Middle frontal gyrus (tissue), 1 donor: ENCODE data around the gene RTN4RL2.

Source experiments
- DNase-seq: peaks from one replicate; pipeline ENCODE4 v3.0.0-alpha.2; 2015; ENCODE audit warnings: low spot score; ENCODE audit errors: extremely low spot score

The RTN4RL2 gene

DNA sequence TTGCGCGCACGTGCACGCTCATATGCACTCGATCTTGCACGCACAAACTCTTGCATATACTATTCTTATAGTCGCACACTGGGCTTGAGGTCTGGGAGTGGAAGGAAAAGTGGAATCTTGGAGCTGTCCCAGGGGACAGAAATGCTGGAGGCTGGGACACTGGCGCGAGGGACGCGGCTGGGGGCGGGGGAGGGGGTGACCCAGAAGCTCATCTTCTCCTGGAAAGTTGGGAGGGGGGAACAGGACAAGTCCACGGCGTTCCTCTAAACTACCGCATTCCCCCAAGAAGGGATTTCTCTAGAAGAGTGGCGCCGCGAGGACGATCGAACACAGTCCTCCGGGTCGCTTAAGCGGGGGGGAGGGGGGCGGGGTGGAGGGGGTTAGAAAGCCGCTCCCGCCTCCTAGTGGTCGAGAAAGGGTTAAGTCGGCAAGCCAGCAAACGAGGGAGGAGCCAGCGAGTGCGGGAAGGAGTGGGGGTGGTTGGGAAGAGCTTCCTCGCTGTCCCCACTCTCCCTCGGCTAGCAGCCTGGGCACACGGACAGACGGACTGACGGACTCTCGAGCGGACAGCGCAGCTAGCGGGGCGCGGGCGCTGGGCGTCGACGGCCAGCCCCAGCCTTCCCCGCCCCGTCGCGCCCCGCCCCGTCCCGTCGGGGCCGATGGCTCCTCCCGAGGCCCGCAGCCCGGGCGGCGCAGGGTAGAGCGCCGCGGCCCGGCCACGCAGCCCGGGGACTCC is at the start of gene RTN4RL2:
Gene RTN4RL2, plus strand, starts transcription at position 507 of the 736 bp plus-strand sequence. CDS start 338 bp downstream, outside the sequence.
- no peak for DNase-seq

- DNase-seq, result no peak
Measured at GRCh38 chr11:57413681-57414080, 46.6 kb upstream of the RTN4RL2 start.

DNA sequence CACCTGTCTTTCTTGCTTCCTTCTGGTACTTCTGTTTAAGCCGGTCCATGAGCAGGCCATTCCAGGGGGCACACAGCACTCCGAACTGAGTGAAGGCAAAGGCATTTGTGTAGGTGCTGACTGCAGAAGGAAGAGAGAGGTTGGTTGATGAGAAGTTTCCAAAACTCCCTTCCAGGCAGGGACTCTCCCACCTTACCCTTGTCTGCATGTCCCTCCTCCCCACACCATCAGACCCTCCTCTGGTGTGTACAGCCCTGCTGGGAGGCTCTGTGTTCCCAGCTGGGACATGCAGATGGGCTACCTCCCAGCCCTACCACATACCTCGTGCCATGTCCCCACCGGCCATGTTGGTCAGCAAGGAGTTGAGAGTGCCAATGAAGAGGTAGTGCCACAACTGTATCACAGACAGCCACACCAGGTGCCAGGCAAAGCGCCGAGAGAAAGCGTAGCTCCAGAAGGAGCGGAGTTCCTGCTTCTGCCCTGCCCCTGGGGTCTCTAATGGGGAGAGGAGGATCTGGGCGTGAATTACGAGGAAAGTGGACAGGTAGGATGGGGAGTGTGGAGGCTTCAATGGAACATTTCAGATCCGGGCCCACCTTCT is 45.6 kb upstream of the RTN4RL2 start:
- no peak for DNase-seq

DNA sequence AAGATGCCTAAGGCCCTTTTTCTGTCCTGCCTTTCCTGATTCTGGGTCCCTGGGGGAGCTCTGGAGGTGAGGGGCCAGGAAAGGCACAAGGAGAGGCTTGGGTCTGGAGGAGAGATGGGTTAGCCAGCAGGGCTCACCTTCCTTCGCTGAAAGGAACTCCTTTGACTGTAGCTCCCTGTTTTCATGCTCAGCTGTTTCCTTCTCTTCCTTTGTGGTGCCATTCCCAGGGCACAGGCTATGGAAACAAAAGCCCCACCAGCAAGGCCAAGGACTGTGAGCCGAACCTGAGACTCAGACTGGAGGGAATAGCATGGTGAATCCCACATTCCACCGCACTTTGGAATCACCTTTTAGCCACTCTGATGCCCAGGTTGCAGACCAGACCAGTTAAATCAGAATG is 43.9 kb upstream of the RTN4RL2 start:
- no peak for DNase-seq

DNA sequence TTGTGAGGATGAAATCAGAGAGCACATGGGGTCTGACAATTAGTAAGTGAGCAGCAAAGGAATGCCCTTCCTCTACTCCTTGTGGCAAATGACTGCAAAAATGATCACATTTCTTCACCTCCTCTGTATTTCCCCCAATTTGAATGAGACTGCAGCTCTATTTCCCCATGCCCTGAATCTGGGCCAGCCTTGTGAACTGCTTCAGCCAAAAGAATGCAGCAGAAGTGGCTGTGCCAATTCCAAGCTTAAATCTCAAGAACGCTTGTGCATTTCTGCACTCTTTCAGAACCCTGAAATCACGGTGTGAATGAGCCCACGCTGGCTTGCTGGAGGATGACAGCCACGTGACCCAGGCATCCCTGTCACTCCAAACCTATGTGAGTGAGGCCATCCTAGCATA is 43.3 kb upstream of the RTN4RL2 start:
- no peak for DNase-seq

DNA sequence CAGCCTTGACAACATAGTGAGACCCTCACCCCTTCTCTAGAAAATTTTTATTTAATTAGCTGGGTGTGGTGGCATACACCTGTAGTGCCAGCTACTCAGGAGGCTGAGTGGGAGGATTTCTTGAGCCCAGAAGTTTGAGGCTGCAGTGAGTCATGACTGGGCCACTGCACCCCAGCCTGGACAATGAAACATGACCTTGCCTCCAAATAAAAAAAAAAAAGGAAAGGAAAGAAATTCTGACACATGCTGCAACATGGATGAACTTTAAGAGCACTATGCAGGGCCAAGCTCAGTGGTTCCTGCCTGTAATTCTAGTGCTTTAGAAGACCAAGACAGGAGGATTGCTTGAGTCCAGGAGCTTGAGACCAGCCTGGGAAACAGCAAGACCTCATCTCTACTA is 42.2 kb upstream of the RTN4RL2 start:
- DNase-seq, result no peak

GRCh38 chr11:57419146-57419545 is 41.2 kb upstream of the RTN4RL2 start:
- no peak for DNase-seq

DNA sequence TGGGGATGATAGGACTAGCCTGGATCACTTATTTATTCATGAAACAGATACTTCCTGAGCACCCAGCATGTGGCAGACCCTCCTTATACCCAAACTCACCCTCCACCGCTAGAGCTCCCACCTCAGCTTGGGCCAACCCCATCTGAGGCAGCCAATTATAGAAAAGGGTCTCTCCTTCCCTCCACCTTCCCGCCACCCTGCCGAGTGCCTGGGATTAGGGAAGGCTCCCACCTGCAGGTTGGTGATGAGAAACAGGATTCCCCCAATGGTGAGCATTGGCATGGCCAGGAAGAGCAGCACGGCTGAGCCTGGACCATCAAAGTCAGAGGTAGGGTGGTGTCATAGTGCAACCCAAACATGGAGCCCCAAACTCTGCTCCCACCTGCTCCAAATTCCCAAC is 39.3 kb upstream of the RTN4RL2 start:
- no peak for DNase-seq

GRCh38 chr11:57421805-57422204 is 38.5 kb upstream of the RTN4RL2 start:
- no peak for DNase-seq

DNA sequence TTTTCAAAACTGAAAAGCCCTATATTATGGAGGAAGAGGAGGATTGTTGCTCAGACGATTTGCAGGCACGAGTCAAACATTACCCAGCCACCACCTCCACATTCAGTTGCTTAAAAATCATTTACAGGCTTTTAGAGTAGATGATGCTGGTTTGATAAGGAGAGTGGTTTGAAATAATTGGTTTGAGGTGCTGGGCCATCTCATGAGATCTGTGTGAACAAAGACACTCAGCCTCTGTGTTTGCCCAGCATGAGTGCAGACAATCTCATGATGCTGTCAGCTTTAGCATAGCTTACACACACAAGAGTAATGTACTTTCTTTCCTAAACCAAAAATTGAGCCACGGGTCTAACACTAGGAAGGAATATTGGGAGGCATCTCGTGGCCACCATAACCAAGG is 37.7 kb upstream of the RTN4RL2 start:
- DNase-seq, result no peak

DNA sequence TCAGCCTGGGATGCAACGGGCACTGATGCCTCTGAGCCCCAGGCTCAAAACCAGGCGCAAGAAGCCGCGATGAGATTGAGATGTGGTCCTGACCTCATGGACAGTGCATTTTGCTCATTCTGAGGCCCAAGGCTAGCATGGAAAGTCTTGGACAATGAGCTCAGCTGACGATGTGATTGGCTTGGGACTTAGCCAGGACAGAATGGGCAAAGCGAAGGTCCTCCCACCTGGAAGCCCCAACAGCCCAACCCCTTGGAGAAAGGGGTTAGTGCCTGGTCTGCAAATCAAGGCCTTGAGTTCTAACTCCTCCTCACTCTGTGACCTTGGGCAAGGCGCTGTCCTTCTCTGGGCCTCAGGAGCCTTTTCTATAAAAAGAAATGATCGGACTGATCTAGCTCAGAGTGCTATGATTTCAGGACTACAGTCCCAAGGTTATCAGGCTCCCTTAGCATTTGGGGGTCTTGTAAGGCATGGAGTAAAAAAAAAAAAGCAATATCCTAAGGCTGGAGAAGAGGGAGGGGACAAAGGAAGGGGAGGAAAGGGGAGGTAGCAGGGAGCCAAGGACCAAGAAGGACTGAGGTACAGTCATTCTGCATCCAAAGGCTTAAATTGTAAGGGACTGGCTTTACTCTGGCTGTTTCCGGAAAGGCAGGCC is 36.1 kb upstream of the RTN4RL2 start:
- no peak for DNase-seq

- DNase-seq, result no peak
Measured at GRCh38 chr11:57424792-57425564, 35.4 kb upstream of the RTN4RL2 start.

- no peak for DNase-seq
Measured at GRCh38 chr11:57425565-57426438, 34.5 kb upstream of the RTN4RL2 start.

GRCh38 chr11:57426439-57426928 is 33.8 kb upstream of the RTN4RL2 start:
- no peak for DNase-seq

DNA sequence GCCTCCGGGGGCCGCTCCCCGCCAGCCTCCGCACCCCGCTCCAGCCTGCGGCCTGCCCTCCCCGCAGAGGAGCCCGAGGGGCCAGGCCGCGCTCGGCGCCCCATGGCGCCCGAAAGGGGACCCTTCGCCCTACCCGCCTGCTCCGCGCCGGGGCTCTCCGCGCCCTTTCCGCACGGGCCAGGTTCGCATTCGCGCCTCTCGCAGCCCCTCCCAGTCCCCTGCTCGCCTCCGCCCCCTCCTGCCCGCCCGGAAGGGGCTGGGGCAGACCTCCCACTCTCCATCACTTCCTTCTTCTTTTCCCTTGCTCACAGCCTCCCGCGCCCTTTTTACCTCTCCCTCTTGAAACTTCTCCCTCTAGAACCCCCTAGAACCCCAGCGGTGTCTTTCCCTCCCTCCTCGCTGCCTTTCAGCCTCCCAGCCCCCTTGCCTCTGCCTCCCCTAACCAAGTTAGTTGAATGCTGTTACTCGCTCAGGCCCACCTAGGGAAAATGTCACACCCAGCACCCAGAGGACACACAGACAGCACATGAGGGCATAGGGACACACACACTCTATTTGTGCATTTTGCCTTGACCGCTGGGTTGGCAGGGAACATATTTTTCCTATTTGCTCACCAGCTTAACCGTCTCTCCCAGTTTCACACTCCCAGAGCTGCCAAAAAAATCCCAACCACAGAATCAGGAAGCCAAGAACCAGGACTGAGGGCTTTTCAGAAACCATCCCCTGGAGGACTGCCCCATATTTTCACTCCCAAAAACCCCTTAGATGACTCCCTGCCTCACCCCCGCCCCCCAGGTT is 33.2 kb upstream of the RTN4RL2 start, which contains the start of gene SLC43A3:
Gene SLC43A3, minus strand, starts transcription at position 193 of the 798 bp plus-strand sequence. CDS start 949 bp downstream, outside the sequence.
- DNase-seq, result no peak

GRCh38 chr11:57427727-57428082 is 32.6 kb upstream of the RTN4RL2 start:
- peak; percentile 29 for DNase-seq

DNA sequence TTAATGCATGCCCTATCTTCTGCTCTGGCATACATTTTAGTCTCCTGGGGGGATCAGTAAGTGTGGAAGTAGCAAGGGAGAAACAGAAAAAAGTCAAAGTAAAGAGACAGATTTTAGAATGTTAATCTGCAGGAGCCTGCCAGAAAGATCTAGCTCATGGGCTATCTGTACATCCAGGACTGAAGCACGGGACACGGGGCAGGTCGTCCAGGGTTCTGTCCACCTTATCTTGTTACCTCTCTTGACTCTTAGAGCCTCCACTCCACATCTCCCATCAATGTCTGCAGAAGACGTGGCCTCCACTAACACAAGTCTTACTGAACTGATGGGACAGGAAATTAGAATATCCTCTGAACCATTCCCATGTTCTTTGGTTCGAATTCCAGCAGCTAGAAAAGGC is 31.7 kb upstream of the RTN4RL2 start:
- DNase-seq, result no peak

- DNase-seq, result no peak
Measured at GRCh38 chr11:57429946-57430345, 30.4 kb upstream of the RTN4RL2 start.

DNA sequence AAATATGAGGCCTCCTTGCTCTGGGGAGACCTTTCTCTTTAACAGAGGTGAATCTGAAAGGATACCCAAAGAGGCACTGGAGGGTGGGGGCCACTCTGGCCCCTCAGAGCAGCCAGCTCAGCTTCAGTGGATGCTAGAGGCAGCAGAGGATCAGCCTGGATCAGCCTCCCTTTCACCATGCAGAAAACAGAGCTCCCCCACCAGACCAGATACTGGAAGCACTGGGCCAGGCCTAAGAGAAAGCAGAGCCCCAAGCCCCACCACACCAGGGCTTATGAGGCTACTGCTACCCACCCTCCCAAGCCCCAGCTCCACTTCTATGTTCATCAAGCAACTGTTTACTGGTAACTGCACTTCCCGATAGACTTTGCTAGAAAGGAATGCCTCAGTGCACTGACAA is 29.4 kb upstream of the RTN4RL2 start:
- DNase-seq, result no peak

- DNase-seq, result no peak
Measured at GRCh38 chr11:57432149-57432561, 28.2 kb upstream of the RTN4RL2 start.
